Stimulated activated naive CD8-positive, alpha-beta T cell treated with anti-CD3 and anti-CD28 coated beads, Interleukin-15, amount 100 ng/mL, for 72 hours (primary cell): ENCODE results near the gene LRGUK.

ENCODE experiments used
- ATAC-seq: fragments of 150-1000 bp; cut with Tn5 transposase; 2 replicates; pipeline ENCODE4 v1.10.0; 2021; ENCODE audit warnings: mild to moderate bottlenecking, moderate library complexity
- DNase-seq, 2 donors: peaks; one replicate each; pipeline ENCODE4 v3.0.0; 2021 to 2022
- H3K27ac Mint-ChIP-seq, 2 donors: one replicate each; pipeline ENCODE4 v1.8.0; 2022; ENCODE audit warnings: mild to moderate bottlenecking in 2 of 2, mixed read lengths in 2 of 2, moderate library complexity in 2 of 2
- H3K27me3 Mint-ChIP-seq: one replicate; pipeline ENCODE4 v1.8.0; 2022; ENCODE audit warnings: mixed read lengths
- H3K4me1 Mint-ChIP-seq: one replicate; pipeline ENCODE4 v1.8.0; 2022; ENCODE audit warnings: mild to moderate bottlenecking, mixed read lengths
- H3K4me3 Mint-ChIP-seq, 2 donors: one replicate each; pipeline ENCODE4 v1.8.0; 2022; ENCODE audit warnings: mild to moderate bottlenecking in 2 of 2, mixed read lengths in 2 of 2, moderate library complexity in 1 of 2
- H3K9me3 Mint-ChIP-seq, 2 donors: one replicate each; pipeline ENCODE4 v1.8.0; 2022; ENCODE audit warnings: mixed read lengths in 2 of 2

LRGUK gene

DNA sequence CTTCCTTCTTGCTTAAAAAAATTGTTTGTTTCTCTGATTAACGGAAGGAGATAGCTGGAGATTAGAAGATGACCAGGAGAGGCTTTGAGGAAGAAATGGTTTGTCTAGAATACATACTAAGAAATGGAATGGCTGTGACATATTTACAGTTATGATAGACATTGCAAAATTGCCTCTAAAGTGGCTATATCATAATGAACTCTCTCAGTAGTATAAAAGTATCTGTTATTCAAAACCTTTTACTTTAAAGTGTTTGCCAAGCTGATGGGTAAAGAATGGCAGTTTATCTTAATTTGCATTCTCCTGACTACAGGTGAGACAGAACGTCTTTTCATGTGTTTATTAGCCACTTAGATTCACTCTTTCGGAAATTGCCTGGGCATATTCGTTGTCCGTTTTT, 28.7 kb downstream of the LRGUK start:
- H3K4me1 Mint-ChIP-seq: no peaks in the 10 kb centered on the region
- no peak overlapping the region for H3K4me3 Mint-ChIP-seq
- H3K27me3 Mint-ChIP-seq: peaks cover 12% of the 10 kb centered on the region
- no peak for ATAC-seq
- DNase-seq: no peak
- H3K9me3 Mint-ChIP-seq: no peaks in the 10 kb centered on the region
- no peak overlapping the region for H3K27ac Mint-ChIP-seq

DNA sequence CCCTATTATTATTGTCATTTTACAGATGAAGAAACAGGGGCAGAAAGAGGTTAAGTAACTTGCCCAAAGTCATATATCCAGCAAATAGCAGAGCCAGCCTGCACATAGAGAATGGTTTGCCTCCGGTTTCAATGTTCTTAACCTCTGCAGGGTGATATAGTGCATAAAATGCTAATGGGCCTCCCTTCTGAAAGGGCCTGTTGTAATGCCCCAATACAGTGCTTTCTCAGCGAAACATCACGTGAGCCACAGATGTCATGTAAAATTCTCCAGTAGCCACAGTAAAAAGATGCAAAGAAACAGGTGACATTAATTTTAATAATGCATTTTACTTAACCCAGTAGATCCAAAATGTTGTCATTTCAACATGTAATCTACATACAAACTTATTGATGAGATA, 38.1 kb downstream of the LRGUK start:
- no peak overlapping the region for H3K27ac Mint-ChIP-seq
- no peak overlapping the region for H3K4me3 Mint-ChIP-seq
- H3K27me3 Mint-ChIP-seq: peaks cover 10% of the 10 kb centered on the region
- no peaks in the 10 kb centered on the region for H3K9me3 Mint-ChIP-seq
- ATAC-seq (no peak), DNase-seq (no peak)
- H3K4me1 Mint-ChIP-seq: no peaks in the 10 kb centered on the region

DNA sequence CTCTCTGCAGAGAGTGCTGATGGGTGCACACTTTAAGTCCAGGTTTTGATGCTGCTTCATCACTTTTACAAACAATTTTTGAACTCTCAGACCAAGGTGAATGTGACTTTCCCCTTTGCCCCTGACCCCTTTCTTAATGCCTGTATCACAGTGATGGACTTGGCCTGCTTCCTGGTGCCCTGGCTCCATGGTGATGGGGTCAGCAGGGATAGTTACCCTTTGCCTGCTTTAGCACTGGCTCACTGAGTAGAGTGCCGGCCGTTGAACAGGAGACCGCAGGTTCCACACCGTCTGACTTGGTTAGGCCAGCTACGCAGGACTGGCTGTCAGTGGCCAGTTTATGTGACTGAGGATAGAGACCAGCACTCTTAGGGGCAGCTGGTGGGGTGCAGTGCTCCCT, 40.1 kb downstream of the LRGUK start:
- no peak for DNase-seq
- no peak overlapping the region for H3K27ac Mint-ChIP-seq
- ATAC-seq: peak; percentile 31
- H3K9me3 Mint-ChIP-seq: no peaks in the 10 kb centered on the region
- H3K27me3 Mint-ChIP-seq: peaks cover 10% of the 10 kb centered on the region
- H3K4me1 Mint-ChIP-seq: no peaks in the 10 kb centered on the region
- H3K4me3 Mint-ChIP-seq: no peak overlapping the region

DNA sequence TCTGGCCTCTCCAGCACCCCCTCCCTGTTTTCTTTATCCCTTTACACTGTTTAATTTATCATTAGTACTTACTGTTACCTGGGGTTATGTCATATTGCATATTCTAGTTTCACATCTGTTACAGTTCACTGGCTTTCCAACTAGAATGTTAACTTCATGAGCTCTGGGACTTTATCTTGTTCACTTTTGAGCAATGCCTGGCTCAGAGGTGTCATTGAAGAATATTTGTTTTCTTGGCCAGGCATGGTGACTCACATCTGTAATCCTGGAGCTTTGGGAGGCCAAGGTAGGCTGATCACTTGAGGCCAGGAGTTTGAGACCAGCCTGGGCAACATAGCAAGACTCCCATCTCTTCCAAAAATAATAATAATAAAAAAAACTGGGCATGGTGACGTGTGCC, 40.7 kb downstream of the LRGUK start:
- ATAC-seq: no peak
- no peak overlapping the region for H3K4me3 Mint-ChIP-seq
- peaks cover 10% of the 10 kb centered on the region for H3K27me3 Mint-ChIP-seq
- H3K27ac Mint-ChIP-seq: no peak overlapping the region
- H3K9me3 Mint-ChIP-seq: no peaks in the 10 kb centered on the region
- no peak for DNase-seq
- no peaks in the 10 kb centered on the region for H3K4me1 Mint-ChIP-seq

DNA sequence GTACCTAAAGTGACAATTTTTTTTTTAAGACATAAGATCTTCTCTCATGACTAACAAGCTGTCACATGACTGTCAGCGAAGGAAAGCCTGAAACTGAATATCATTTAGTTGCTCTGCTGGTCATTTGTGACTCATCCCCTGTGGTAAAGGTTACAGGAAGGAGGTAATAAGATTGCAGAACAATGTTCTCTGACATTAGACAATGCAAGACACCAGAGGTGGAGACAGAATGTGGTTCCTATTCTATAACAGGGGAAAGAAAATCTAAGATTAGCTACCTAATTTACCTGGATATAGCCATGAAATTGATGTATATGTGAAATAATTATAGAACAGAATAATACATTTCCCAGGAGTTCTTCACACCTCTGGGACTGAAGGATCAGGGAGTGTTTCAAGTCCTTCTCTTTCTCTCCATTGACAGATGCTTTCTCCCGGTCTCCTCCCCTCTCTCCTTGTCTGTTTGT, 47.7 kb downstream of the LRGUK start:
- no peaks in the 10 kb centered on the region for H3K9me3 Mint-ChIP-seq
- H3K4me3 Mint-ChIP-seq: no peak overlapping the region
- peak; percentile 4 to 37 for DNase-seq
- peaks cover 13% of the 10 kb centered on the region for H3K4me1 Mint-ChIP-seq
- H3K27ac Mint-ChIP-seq: no peak overlapping the region
- H3K27me3 Mint-ChIP-seq: no peaks in the 10 kb centered on the region
- ATAC-seq: peak; percentile 99

DNA sequence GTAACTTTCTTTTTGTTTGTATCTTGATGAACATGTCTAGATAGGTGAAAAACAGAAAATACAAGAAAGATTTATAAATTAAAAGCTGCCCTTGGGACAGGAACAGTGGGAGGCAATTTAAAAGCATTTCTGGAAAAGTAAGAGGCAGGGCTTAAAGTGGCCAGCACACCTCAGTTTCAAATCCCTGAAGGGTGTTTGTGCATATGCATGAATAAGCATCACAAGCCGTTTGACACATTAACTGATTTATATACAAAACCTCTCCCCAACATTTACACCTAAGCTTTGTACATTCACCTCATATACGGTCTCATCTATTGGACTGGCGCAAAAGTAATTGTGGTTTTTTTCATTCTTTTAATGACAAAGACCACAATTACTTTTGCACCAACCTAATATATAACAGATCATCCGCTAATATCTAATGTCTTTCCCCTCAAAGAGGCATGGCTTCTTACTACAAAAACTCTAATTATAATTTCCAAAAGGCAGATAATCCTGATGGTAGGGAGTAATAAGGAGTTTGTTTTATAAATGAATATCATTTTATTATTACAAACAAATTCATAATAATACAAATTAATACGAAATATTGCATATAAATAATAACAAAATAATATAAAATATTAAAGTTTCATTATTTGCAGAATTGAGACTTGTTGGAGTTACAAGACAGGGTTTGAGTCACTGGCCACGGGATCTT, 48.3 kb downstream of the LRGUK start:
- Mint-ChIP-seq H3K9me3 (no peaks in the 10 kb centered on the region), H3K4me3 (no peak overlapping the region), H3K27ac (no peak overlapping the region), H3K27me3 (no peaks in the 10 kb centered on the region), H3K4me1 (peaks cover 13% of the 10 kb centered on the region)
- no peak for DNase-seq
- no peak for ATAC-seq

DNA sequence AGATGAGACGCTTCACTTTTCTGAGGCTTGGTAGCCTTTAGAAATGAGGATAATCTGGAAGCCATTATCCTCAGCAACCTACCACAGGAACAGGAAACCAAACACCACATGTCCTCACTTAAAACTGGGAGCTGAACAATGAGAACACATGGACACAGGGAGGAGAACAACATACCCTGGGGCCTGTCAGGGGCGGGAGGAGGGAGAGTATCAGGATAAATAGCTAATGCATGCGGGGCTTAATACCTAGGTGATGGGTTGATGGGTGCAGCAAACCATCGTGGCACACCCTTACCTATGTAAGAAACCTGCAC, 48.9 kb downstream of the LRGUK start:
- H3K4me1 Mint-ChIP-seq: peaks cover 13% of the 10 kb centered on the region
- no peaks in the 10 kb centered on the region for H3K27me3 Mint-ChIP-seq
- no peak overlapping the region for H3K27ac Mint-ChIP-seq
- H3K9me3 Mint-ChIP-seq: no peaks in the 10 kb centered on the region
- H3K4me3 Mint-ChIP-seq: no peak overlapping the region
- DNase-seq (no peak), ATAC-seq (no peak)

DNA sequence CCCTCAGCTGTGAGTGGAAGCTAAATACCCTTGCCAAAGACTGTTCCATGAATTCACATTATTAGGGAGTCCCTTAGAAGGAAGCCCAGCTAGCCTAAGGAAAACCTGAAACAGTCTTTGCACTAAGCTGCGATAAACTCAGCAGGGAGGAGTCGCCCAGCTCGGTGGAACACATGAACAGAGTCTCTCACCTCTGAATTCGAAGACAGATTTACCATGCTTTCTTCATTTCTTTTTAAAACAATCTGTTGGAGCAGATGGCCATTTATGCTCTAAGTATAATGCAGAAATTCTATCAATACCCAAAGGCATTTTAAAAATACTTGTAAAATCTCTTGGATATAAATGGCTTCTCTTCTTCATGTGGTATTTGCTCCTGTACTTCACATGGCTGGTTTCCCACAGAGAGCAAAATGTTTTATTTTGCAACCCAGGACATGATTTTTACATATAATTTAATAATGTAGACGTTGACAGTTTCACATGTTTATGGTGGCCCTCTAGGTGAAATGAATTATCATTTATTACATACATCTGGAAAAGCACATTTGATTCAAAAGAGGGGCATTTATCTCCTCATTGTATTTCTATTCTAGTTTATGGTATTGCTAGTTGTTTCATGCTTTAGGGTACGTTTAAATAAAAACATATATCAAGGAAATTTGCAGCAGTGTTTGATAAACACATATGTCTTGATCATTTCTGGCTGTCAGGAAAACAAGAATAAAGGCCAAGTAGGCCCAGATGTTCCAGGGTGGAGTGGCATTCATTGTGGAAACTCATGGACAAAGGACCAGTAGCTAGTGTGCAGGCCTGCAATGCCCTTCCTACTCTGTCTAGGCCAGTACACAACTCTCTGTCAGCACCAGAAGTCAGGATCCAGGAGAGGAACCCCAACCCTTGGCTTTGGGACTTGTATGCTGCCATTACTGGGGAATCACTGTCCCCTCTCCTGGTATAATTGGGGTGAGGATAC, 52.2 kb downstream of the LRGUK start:
- no peak for ATAC-seq
- H3K27me3 Mint-ChIP-seq: no peaks in the 10 kb centered on the region

DNA sequence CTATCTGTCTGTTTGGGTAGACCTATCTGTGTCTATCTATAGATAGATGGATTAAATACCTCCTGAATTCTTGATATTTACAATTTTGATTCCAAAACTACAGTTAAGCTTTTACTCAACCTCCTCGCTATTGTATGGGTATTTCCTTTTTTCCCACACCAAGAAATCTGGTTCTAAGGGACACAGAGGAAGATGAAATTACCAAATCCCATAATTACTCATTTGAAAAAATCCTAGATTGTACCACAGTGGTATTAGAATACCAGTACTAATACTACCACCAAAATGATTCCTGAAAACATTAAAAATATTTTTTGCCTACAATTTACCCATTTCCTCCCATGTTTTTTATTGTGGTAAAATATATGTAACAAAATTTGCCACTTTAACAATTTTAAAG, 53.2 kb downstream of the LRGUK start:
- no peak for ATAC-seq
- no peak overlapping the region for H3K4me3 Mint-ChIP-seq
- no peak overlapping the region for H3K27ac Mint-ChIP-seq
- peaks cover under 1% of the 10 kb centered on the region for H3K4me1 Mint-ChIP-seq
- no peaks in the 10 kb centered on the region for H3K9me3 Mint-ChIP-seq
- no peak for DNase-seq
- H3K27me3 Mint-ChIP-seq: no peaks in the 10 kb centered on the region

More for the DNA sequence above, 52.2 kb downstream of the LRGUK start:
- no peak overlapping the region for H3K4me3 Mint-ChIP-seq
- H3K4me1 Mint-ChIP-seq: peaks cover 11% of the 10 kb centered on the region
- H3K9me3 Mint-ChIP-seq: no peaks in the 10 kb centered on the region
- DNase-seq: no peak
- H3K27ac Mint-ChIP-seq: no peak overlapping the region

DNA sequence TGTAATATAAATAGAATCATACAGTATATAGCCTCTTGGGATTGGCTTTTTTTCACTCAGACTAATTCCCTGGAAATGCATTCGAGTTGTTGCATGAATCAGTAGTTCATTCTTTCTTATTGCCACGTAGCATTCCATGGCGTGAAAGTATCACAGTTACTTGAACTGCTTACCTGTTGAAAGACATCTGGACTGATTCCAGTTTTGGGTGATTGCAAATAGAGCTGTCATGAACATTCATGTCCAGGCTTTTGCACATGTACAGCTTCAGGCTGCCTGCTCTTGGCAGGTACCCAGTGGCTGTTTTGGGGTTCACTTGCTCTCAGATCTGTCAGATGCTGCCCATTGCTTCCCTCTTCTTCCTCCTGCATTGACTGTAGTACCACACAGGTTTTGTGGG, 54.9 kb downstream of the LRGUK start:
- no peaks in the 10 kb centered on the region for H3K9me3 Mint-ChIP-seq
- no peak overlapping the region for H3K27ac Mint-ChIP-seq
- H3K27me3 Mint-ChIP-seq: no peaks in the 10 kb centered on the region
- no peak overlapping the region for H3K4me3 Mint-ChIP-seq
- DNase-seq: no peak
- no peaks in the 10 kb centered on the region for H3K4me1 Mint-ChIP-seq
- no peak for ATAC-seq

DNA sequence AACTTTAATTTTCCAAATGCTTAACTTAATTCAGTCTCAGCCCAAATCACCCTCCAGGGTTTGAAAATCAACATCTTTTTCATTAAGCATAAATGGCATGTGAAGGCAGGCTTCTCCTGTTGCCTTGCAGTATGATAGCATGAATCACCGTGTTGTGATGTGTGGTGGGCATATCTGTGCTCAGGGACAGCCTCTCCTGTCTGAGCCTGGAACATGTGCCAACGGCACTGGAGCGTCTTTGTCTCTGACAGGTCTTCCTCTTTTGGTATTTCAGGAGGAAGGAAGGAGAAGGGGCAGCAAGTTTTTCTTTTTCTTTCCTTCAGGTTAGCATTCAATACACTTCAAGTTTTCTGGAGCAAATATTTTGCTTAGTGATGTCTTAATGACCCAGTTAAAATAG, 57.6 kb downstream of the LRGUK start:
- Mint-ChIP-seq H3K27ac (no peak overlapping the region), H3K4me3 (no peak overlapping the region), H3K4me1 (no peaks in the 10 kb centered on the region), H3K27me3 (no peaks in the 10 kb centered on the region), H3K9me3 (no peaks in the 10 kb centered on the region)
- DNase-seq: no peak
- no peak for ATAC-seq

DNA sequence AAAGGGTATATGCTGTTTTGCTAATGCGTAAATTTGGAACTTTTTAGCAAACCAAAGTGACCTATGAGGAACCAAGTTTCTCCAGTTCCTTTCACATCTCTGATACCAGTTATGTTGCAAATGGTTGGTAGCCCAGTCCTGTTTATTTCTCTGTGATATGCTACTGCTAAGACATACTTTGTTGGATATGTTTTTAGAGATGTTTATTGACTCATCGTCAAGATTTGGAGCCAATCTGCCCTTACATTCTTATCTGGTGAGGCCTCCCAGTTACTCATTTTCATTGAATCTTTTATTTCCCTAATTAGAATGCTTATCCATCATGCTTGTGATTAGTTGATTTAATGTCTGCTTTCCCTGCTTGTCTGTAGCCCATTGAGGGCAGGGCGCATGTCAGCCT, 58.9 kb downstream of the LRGUK start:
- Mint-ChIP-seq H3K4me1 (no peaks in the 10 kb centered on the region), H3K27me3 (no peaks in the 10 kb centered on the region), H3K9me3 (no peaks in the 10 kb centered on the region), H3K27ac (no peak overlapping the region), H3K4me3 (no peak overlapping the region)
- ATAC-seq (no peak), DNase-seq (no peak)

DNA sequence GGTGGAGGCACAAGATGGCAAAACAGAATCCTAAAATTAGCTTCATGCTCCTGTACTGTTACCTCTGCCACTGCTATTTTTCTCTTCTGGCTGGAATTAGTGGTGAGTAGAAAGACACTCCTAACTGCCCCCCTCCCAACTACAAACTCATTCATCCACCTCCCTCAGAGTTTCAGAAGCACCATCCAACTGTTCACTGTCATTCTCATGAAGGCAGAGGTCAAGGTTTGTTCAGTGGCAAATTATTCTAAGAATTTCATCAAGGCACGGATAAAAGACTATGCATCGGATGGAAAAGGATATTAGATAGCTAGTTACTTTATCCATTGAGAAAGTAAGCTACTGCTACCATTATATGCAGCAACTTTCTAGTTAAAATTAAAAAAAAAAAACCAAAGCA, 59.7 kb downstream of the LRGUK start:
- Mint-ChIP-seq H3K27me3 (no peaks in the 10 kb centered on the region), H3K9me3 (no peaks in the 10 kb centered on the region), H3K4me3 (no peak overlapping the region), H3K4me1 (no peaks in the 10 kb centered on the region), H3K27ac (no peak overlapping the region)
- DNase-seq (no peak), ATAC-seq (no peak)

DNA sequence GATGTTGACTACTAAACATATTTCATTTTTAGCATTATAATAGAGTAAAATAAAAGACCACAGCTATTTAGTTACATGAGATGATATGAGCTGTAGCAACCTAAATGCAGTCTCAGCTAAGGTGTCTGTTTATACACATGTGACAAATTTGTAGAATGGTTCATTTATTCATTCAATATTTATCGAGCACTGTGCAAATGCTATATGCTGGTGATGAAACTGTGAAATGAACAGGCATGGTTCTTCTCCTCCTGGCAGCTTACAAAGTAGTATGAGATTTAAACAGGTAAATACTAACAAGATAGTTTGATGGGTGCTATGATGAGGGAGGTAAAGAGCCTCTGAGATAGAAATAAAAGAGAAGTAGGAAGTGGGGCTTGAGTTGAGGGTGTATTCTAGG, 60.8 kb downstream of the LRGUK start:
- Mint-ChIP-seq H3K9me3 (no peaks in the 10 kb centered on the region), H3K27me3 (no peaks in the 10 kb centered on the region), H3K4me1 (no peaks in the 10 kb centered on the region), H3K4me3 (no peak overlapping the region), H3K27ac (no peak overlapping the region)
- ATAC-seq (no peak), DNase-seq (no peak)

DNA sequence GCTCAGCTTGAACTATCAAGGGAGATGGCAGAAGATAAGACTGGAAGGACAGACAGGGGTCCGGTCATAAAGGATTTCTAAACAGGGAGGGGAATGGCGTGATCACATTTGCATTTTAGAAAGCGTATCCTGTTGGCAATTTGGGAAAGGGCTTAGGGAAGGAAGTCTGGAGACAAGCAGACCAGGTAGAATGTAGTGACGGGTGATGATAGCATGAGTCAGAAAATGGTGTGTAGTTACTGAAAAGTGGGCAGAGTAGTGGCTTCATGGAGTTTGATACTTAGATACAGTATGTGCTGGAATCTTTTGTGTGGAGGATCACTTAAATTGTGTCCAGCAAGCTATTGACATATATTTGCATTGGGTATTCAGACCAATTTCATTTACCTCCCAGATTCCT, 61.2 kb downstream of the LRGUK start:
- H3K27me3 Mint-ChIP-seq: no peaks in the 10 kb centered on the region

DNA sequence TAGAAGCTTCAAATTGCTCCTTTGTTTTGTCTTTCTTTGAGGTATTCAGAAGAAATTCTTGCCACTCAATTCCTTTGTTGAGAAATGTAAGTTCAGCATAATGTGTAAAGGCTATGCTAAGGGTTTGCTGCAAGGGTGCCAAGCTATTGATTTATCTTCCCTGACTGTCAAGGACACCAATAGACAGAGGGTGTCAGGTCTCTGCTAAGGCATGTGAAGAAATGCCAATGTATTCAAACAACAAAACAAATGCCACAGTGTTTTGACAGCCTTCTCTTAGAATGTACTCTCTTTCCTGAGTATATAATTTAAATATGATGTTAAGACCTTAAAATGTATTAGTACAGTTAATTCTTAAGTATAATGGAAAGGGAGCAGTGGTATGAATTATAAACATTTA, 62.4 kb downstream of the LRGUK start:
- ATAC-seq (no peak), DNase-seq (no peak)
- Mint-ChIP-seq H3K4me3 (no peak overlapping the region), H3K27me3 (no peaks in the 10 kb centered on the region), H3K27ac (no peak overlapping the region), H3K9me3 (no peaks in the 10 kb centered on the region), H3K4me1 (no peaks in the 10 kb centered on the region)

More for the DNA sequence above, 61.2 kb downstream of the LRGUK start:
- no peaks in the 10 kb centered on the region for H3K4me1 Mint-ChIP-seq
- ATAC-seq (no peak), DNase-seq (no peak)
- no peak overlapping the region for H3K4me3 Mint-ChIP-seq
- no peak overlapping the region for H3K27ac Mint-ChIP-seq
- H3K9me3 Mint-ChIP-seq: no peaks in the 10 kb centered on the region
